Activated T-helper 1 cell treated with Interleukin-2 at 50 U/mL for 16 hours (primary cell): ENCODE measurements around the gene TCF7.

Experiments
- DNase-seq: peaks from one replicate; pipeline ENCODE4 v3.0.0-alpha.2; 2020; ENCODE audit warnings: low read depth

TCF7 gene

GRCh38 chr5:134113902-134114875 lies at the start of gene TCF7:
Gene TCF7, plus strand, starts transcription at chr5:134114681. Its CDS starts 226 bp downstream, at chr5:134114907.
- peak; percentile 78 for DNase-seq

GRCh38 chr5:134069553-134069952 lies 44.9 kb upstream of the TCF7 start:
- no peak for DNase-seq

GRCh38 chr5:134070725-134071613 lies 43.5 kb upstream of the TCF7 start:
- no peak for DNase-seq

- no peak for DNase-seq
These were observed 42.8 kb upstream of the TCF7 start for GRCh38 chr5:134071614-134072207.

- no peak for DNase-seq
These were observed 41.8 kb upstream of the TCF7 start for GRCh38 chr5:134072471-134073210.

DNA sequence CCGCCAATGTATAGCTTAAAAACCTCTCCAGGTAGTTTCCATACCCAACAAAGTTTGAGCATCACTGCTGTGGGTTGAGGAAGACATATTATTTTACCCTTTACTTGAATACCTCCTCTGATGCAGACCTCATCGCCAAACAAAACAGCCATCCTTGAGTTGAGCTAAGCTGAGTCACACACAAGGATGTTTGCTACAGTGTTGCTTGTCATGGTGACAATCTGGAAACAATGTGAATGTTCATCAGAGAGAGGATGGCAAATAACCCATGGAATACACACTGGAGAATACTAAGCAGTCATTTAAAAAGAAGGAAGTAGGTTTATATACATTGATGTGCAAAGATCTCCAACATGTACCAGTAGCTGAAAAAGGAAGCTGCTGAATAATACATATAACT lies 41.1 kb upstream of the TCF7 start:
- DNase-seq = no peak

GRCh38 chr5:134075102-134075501 lies 39.4 kb upstream of the TCF7 start:
- DNase-seq = no peak

DNA sequence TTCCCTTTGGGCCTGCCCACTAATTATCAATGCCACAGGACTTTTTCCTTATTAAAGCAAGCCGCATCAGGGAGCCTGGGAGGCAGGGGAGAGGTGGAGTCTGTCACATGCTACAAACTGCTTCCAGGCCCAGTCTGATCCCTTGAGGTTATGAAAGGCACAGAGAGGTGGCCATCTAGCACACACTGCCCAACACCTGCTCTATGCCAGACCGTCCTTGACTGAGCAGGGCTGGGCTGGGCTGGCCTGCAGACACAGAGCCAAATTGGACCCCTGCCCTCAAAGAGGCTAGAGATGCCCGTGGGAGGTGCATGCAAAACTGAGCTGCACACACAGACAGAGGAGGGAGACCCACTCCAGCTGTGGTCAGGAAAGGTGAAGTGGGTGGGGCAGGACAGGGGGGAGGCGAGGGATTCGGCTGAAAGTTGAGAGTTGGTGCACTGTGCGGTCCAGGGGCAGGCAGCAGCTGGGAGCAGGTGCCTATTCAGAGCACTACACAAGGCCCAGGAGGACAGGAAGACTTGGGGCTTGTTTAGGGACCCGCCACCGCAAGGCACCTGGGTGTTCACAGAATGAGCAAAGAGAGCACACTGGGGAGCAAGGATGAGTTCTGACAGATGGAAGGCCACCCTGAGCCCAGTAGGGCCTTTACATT lies 36.4 kb upstream of the TCF7 start:
- DNase-seq = no peak

DNA sequence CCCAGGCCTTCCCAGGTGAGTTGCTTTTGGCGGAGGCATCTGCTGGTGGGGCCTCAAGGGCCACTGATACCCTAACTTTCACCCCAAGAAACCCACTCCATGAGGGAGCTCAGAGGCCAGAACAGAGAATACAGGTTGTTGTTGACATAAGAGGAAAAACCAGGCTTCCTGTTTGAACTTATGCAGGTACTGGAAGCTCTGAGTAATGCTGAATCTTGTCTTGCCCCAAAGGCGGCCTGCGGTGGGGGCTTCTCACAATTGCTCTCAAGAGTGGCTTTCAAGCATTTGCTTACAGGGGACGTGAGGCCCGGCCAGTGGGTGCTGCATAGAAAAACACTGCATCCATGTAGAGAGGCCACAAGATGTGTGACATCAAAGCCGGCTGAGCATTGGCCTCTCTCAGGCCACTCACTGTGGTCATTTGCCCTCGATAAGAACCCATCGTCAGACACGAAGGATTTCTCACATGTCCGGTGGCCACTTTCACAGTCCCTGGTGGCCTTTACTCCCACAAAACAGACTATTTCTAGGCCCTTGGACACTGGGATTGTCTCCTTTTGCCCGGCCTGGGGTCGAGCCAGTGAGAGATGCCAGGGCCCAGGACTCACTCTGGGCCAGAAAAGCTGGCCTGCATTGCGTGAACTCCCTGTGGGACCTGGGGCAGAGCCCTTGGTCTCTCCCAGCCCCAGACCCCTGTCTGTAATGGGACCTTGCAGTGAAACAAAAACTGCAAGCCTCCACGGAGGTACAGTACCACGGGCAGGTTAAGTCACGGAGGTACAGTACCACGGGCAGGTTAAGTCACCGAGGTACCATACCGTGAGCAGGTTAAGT lies 34.5 kb upstream of the TCF7 start:
- peak; percentile 56 for DNase-seq

DNA sequence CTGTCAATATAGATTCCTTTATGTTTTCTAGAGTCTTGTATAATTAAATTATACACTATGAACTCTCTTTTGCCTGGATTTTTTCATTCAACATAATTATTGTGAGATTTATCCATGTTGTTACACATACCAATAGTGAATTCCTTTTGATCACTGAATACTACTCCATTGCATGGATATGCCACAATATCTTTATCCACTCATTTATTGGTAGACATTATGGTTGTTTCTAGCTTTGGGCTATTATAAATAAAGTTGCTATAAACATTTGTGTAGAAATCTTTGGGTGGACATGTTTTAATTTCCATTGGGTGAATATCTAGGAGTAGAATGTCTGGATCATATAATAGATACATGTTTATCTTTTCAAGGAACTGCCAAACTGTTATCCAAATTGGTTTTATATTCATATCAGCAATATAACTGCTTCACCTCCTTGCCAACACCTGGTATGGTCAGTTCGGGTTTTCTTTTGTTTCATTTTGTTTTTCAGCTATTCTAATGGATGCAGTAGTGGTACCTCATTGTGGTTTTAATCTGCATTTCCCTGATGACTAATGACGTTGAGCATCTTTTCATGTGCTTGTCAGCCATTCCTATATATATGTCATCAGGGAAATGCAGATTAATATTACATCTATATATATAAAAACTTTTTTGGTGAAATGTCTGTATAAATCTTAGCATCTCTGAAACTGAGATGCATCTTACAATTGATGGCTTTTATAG lies 32.1 kb upstream of the TCF7 start:
- no peak for DNase-seq

GRCh38 chr5:134083517-134083916 lies 31.0 kb upstream of the TCF7 start:
- DNase-seq = no peak

DNA sequence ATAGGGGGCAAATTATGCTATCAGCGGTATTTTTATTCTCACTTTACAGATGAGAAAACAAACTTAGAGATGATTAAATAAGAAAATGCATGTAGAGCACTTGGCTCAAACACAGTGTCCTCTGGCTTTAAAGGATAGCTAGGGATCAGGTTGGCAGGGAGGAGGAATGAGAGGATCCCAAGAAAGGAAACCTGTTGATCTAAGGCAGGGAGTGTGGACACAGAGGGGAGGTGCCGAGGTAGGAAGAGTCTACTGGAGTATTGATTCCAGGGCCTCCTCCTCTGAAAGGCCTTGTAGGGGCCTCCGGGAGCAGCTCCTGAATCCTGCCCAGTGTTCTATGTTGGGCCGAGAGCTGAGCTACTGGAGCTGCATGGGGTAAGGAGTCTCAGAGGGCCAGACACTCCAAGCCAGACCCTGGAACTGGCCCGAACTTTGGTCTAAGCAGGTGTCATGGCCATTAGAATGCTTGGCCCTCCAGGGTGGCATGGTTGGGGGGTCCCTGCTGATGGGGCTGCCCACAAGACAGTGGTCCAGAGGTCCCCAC lies 30.4 kb upstream of the TCF7 start:
- DNase-seq = no peak

GRCh38 chr5:134084570-134084969 lies 29.9 kb upstream of the TCF7 start:
- no peak for DNase-seq

- no peak for DNase-seq
These were observed 29.1 kb upstream of the TCF7 start for GRCh38 chr5:134085411-134085810.

GRCh38 chr5:134086225-134086942 lies 28.1 kb upstream of the TCF7 start:
- DNase-seq = no peak

DNA sequence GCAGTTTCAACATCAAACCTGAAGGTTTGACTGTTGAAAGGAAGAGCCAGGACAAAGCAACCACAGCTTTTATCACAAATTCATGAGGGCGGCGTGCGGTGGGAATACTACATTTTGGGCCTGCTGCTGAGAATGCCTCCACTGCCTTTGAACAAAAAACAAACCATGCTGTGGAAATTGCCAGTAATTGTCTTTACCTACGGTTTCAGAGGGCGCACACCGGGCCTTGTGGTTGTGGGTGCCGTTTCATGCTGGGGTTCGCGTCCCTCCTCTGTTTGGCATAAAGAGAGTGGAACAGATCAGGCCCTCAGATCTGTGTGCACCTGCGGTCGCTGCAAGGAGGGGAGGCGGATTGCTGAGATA lies 27.6 kb upstream of the TCF7 start:
- DNase-seq = peak; percentile 59

DNA sequence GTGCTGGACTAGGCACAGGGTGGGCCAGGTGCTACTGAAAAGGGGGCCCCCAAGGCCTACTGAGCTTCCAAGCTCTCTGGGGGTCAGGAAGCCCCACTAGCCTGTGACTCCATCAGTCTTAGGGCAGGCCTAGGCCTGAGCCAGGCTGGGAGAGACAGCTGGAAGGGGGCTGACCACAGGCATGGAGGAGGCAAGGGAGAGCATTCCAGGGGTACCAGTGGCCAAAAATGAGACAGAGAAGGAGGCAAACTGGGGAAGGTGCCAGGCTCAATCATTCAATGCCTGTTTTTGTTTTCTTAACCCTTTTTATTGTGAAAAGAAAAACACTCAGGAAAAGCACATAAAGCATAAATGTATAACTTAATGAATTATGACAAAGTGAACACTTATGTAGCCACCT lies 26.2 kb upstream of the TCF7 start:
- DNase-seq = no peak

GRCh38 chr5:134088994-134089560 lies 25.4 kb upstream of the TCF7 start:
- no peak for DNase-seq
